ENCODE measurements around the gene HSD17B14.

GRCh38 chr19:48852292-48852691 is 16.0 kb upstream of the HSD17B14 start:
- TF ChIP-seq EZH2 (IDR thresholded peaks at IDR 0.05; ENCODE audit: low read length, missing control alignments) (no peak), CTCF (conservative IDR thresholded peaks at IDR 0.05 in 1 of 2, IDR thresholded peaks at IDR 0.05 in 1 of 2; ENCODE audit: low read depth in 1 of 2, low read length in 2 of 2) (no peak)
